Activated naive CD8-positive, alpha-beta T cell (primary cell): ENCODE results near the gene SLC1A2.
"Not testable (repeated sequence)": the region's sequence is repeated elsewhere in the genome, so short reads cannot be mapped to it uniquely, and the experiment has no call there.

Experiments
- H3K27ac Mint-ChIP-seq: one replicate; pipeline ENCODE4 v1.8.0; 2021; ENCODE audit warnings: mixed read lengths
- H3K27me3 Mint-ChIP-seq: one replicate; pipeline ENCODE4 v1.8.0; 2021; ENCODE audit warnings: mixed read lengths
- H3K36me3 Mint-ChIP-seq: one replicate; pipeline ENCODE4 v1.8.0; 2021; ENCODE audit warnings: mixed read lengths
- H3K4me1 Mint-ChIP-seq: one replicate; pipeline ENCODE4 v1.8.0; 2021; ENCODE audit warnings: low read depth, mixed read lengths
- H3K4me3 Mint-ChIP-seq: one replicate; pipeline ENCODE4 v1.8.0; 2021; ENCODE audit warnings: mild to moderate bottlenecking, mixed read lengths
- H3K9me3 Mint-ChIP-seq: one replicate; pipeline ENCODE4 v1.8.0; 2021; ENCODE audit warnings: low read depth, mixed read lengths

Gene SLC1A2

GRCh38 chr11:35235157-35235468 is 184.2 kb downstream of the SLC1A2 start:
- peaks cover 24% of the 10 kb centered on the region for H3K9me3 Mint-ChIP-seq
- no peaks in the 10 kb centered on the region for H3K27me3 Mint-ChIP-seq
- H3K27ac Mint-ChIP-seq, result peak overlapping the region; percentile 37
- no peak overlapping the region for H3K4me3 Mint-ChIP-seq
- peaks cover 68% of the 10 kb centered on the region for H3K4me1 Mint-ChIP-seq
- H3K36me3 Mint-ChIP-seq, result peaks cover 32% of the 10 kb centered on the region

DNA sequence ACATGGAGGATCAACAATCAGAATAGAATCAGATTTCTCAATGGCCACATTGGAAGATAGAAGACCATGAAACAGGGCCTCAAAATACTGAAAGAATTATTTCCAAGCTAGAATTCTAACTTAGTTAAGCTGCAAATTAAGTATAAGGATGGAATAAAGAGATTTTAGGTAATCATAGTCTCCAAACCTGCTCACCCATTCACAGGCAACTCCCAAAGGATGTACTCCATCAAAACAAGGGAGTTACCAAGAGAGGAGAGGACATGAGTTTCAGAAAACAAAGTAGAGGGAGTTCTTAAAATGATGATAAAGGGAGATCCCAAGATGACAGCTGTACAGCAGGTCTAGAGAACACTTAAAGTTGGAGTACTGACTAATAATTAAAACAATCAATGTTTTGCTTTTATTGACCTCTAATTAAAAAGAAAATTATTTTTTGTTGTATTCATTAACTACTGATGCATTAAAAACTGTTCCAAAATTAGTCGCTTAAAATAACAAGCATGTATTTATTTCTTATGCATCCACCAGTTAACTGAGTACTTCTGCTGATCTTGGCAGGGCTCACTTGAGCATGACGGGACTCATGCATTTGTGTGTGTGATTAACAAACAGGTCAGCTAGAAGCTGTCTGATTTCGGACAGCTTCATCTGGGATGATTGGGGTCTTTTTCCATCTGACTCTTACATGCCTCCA is 184.8 kb downstream of the SLC1A2 start:
- H3K4me3 Mint-ChIP-seq, result no peak overlapping the region
- peaks cover 24% of the 10 kb centered on the region for H3K9me3 Mint-ChIP-seq
- H3K27ac Mint-ChIP-seq, result no peak overlapping the region
- peaks cover 66% of the 10 kb centered on the region for H3K4me1 Mint-ChIP-seq
- H3K27me3 Mint-ChIP-seq, result no peaks in the 10 kb centered on the region
- H3K36me3 Mint-ChIP-seq, result peaks cover 35% of the 10 kb centered on the region

DNA sequence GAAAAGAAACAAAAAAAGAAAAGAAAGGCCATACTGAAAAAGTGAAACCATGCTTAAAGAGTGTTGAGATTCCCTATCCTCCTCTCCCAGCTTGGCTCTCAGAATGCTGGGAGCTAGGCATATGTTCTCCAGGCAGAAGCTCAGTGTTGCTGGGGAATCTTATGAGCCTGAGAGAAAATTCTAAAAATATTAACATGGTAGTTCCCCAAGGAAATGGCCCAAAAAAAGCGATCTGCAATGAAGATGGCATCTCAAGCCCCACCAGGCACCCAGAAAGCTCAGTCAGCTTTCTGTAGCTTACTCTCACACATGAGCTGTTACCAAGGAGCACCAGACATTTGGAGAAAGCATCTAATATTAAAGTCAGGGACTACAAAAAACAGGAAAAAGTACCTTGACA is 185.8 kb downstream of the SLC1A2 start:
- H3K36me3 Mint-ChIP-seq, result peaks cover 43% of the 10 kb centered on the region
- H3K27me3 Mint-ChIP-seq, result no peaks in the 10 kb centered on the region
- peaks cover 24% of the 10 kb centered on the region for H3K9me3 Mint-ChIP-seq
- H3K4me1 Mint-ChIP-seq, result peaks cover 61% of the 10 kb centered on the region
- no peak overlapping the region for H3K4me3 Mint-ChIP-seq
- H3K27ac Mint-ChIP-seq, result no peak overlapping the region

DNA sequence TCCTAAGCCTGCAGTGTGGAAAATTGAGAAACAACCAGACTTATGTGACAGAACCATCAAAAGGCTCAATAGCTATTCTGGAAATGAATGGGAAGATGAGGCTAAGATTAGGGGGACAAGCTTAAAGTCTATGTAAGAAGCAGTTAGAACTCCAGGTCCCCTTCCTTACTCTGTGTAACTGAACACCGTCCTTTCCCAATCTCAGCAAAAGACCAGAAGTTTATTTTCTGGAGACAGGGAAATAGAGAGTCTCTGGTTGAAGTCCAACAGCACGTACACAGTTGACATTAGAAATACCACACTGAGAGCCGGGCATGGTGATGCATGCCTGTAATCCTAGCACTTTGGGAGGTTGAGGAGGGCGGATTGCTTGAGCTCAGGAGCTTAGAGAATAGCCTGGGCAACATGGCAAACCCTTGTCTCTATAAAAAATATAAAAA is 186.4 kb downstream of the SLC1A2 start:
- Mint-ChIP-seq H3K27me3 (no peaks in the 10 kb centered on the region), H3K4me1 (peaks cover 58% of the 10 kb centered on the region), H3K27ac (peak overlapping the region; percentile 30), H3K9me3 (peaks cover 24% of the 10 kb centered on the region), H3K4me3 (no peak overlapping the region), H3K36me3 (peaks cover 48% of the 10 kb centered on the region)

GRCh38 chr11:35231076-35231860 is 188.1 kb downstream of the SLC1A2 start:
- H3K36me3 Mint-ChIP-seq, result peaks cover 53% of the 10 kb centered on the region
- no peak overlapping the region for H3K4me3 Mint-ChIP-seq
- H3K27me3 Mint-ChIP-seq, result no peaks in the 10 kb centered on the region
- H3K27ac Mint-ChIP-seq, result peak overlapping the region; percentile 41
- peaks cover 24% of the 10 kb centered on the region for H3K9me3 Mint-ChIP-seq
- peaks cover 47% of the 10 kb centered on the region for H3K4me1 Mint-ChIP-seq

DNA sequence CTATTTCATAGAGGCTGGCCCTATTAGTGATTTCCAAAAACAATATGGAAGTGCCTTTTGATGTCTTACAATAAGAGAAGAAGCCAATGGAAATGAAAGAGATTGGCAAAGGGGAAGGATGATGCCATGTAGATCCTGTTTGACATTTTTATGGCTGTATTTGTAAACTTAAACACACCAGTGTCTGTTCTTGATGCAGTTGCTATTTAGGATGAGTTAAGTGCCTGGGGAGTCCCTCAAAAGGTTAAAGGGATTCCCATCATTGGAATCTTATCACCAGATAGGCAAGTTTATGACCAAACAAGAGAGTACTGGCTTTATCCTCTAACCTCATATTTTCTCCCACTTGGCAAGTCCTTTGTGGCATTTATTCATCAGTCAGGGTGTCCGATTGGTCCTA is 189.0 kb downstream of the SLC1A2 start:
- Mint-ChIP-seq H3K4me1 (peaks cover 41% of the 10 kb centered on the region), H3K9me3 (peaks cover 18% of the 10 kb centered on the region), H3K36me3 (peaks cover 57% of the 10 kb centered on the region), H3K4me3 (no peak overlapping the region), H3K27me3 (no peaks in the 10 kb centered on the region), H3K27ac (no peak overlapping the region)

- Mint-ChIP-seq H3K4me1 (peaks cover 31% of the 10 kb centered on the region), H3K4me3 (no peak overlapping the region), H3K36me3 (peaks cover 61% of the 10 kb centered on the region), H3K27ac (peak overlapping the region; percentile 73), H3K27me3 (no peaks in the 10 kb centered on the region), H3K9me3 (peaks cover 7% of the 10 kb centered on the region)
Measured at GRCh38 chr11:35228328-35228725, 191.0 kb downstream of the SLC1A2 start.

DNA sequence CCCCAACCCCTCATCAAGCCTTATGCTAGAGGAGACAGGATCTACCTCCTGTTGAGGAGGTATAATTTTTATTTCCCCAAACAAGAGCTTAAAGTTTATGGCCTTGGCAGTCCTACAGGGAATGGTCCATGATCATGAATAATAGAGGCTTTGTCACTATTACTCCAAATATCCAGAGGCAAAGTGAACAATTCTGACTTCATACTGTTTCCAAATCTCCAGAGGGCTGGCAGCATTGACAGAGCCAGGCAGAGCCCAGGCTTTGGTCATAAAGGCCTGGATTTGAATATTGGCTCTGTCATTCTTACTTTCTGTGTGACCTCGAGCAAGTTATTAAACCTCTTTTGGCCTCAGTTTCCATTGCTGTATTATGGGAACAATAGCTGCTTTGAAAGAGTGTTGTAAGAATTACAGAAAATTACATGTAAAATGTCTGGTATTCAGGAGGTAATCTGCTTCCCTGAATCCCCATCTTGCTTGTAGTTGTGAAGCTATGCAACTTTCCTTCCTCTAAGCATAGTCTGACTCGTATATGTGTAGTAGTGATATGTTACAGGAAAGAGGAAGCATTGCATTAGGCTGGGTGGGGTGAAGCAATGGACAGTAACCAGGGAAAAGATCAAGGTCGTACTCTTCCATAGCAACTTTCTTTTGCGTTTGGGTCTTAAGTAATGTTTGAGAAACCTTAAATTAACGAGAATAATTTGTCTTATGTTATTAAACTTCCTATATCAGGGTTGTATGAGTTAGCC is 191.6 kb downstream of the SLC1A2 start:
- peaks cover 28% of the 10 kb centered on the region for H3K4me1 Mint-ChIP-seq
- H3K4me3 Mint-ChIP-seq, result no peak overlapping the region
- H3K9me3 Mint-ChIP-seq, result peaks cover 5% of the 10 kb centered on the region
- no peaks in the 10 kb centered on the region for H3K27me3 Mint-ChIP-seq
- peak overlapping the region; percentile 73 for H3K27ac Mint-ChIP-seq
- peaks cover 60% of the 10 kb centered on the region for H3K36me3 Mint-ChIP-seq

GRCh38 chr11:35226756-35227155 is 192.6 kb downstream of the SLC1A2 start:
- H3K9me3 Mint-ChIP-seq, H3K4me3 Mint-ChIP-seq, H3K27me3 Mint-ChIP-seq: not testable (repeated sequence)
- peak overlapping the region; percentile 61 for H3K27ac Mint-ChIP-seq
- peaks cover 53% of the 10 kb centered on the region for H3K36me3 Mint-ChIP-seq
- H3K4me1 Mint-ChIP-seq, result peaks cover 22% of the 10 kb centered on the region

DNA sequence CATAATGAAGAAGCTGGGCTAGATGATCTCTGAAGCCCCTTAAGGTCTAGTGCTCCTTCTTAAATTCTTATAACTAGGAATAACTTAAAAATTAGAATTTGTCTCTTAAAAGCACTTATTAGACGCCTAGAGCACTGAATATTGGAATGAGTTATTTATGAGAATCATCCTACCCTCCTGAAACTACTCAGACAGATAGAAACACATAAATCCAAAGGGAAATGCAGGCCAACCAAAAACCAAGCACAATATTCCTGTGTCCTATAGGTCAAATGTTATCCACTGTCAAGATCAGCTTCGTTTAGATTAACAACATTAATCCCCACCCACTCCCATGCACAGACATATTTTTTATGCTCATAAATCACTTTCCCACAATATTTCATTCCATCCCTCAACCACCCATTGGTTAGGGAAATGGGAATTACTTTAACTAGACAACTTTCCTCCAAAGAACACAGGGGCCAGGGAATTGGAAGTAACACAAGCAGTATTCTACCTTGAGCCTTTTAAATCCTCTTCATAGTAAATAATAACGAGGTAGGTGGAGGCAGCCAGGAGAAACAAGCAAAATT is 193.3 kb downstream of the SLC1A2 start:
- Mint-ChIP-seq H3K9me3 (no peaks in the 10 kb centered on the region), H3K36me3 (peaks cover 48% of the 10 kb centered on the region)

DNA sequence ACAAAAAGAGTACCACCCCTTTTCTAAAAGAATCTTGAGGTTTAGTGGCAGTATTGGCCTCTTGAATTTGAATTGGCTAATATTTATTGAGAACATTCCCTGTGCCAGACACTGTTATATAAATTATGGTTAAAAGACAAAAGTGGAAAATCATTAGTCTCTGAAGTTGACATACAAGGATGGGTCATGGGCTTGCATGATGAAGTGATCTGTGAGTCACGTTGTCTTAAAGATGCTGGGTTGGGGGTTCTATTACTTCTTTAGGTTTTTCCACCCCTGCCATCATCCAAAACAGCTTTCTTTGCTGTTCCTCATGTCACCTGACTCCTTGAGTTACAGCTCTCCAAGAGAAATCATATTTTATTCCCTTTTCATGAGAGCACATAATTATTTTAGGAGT is 195.4 kb downstream of the SLC1A2 start:
- Mint-ChIP-seq H3K27me3 (no peaks in the 10 kb centered on the region), H3K27ac (peak overlapping the region; percentile 41), H3K9me3 (no peaks in the 10 kb centered on the region), H3K4me1 (peaks cover 21% of the 10 kb centered on the region), H3K36me3 (peaks cover 37% of the 10 kb centered on the region), H3K4me3 (no peak overlapping the region)

More for the DNA sequence above, 193.3 kb downstream of the SLC1A2 start:
- no peak overlapping the region for H3K4me3 Mint-ChIP-seq
- H3K4me1 Mint-ChIP-seq, result peaks cover 21% of the 10 kb centered on the region
- H3K27ac Mint-ChIP-seq, result peak overlapping the region; percentile 61
- no peaks in the 10 kb centered on the region for H3K27me3 Mint-ChIP-seq

- Mint-ChIP-seq H3K4me3 (no peak overlapping the region), H3K36me3 (peaks cover 38% of the 10 kb centered on the region)
Measured at GRCh38 chr11:35223371-35223796, 196.0 kb downstream of the SLC1A2 start.

DNA sequence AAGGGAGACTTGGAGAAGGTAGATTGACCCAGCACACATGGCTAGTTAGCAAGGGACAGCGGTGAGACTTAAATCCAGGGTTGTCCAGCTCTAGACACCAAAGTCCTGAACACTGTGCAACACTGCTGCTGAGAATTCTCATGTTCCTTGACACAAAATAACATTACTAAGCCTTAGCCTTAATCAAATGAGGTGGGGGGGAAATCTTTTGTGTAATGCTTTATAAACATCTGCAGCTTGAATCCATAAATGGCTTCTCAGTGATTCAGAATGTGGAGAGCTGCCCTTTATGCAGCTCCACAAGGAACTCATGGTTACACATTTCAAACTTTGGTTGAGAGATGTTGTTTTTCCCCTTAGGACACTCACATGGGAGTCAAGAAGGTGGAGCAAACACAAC is 200.4 kb downstream of the SLC1A2 start:
- Mint-ChIP-seq H3K36me3 (peaks cover 43% of the 10 kb centered on the region), H3K4me1 (peaks cover 45% of the 10 kb centered on the region), H3K9me3 (no peaks in the 10 kb centered on the region), H3K27me3 (no peaks in the 10 kb centered on the region), H3K4me3 (no peak overlapping the region), H3K27ac (peak overlapping the region; percentile 75)

More at GRCh38 chr11:35223371-35223796, 196.0 kb downstream of the SLC1A2 start:
- no peaks in the 10 kb centered on the region for H3K27me3 Mint-ChIP-seq
- no peaks in the 10 kb centered on the region for H3K9me3 Mint-ChIP-seq
- peaks cover 23% of the 10 kb centered on the region for H3K4me1 Mint-ChIP-seq
- no peak overlapping the region for H3K27ac Mint-ChIP-seq

GRCh38 chr11:35216962-35217678 is 202.2 kb downstream of the SLC1A2 start:
- Mint-ChIP-seq H3K9me3 (no peaks in the 10 kb centered on the region), H3K4me3 (peak overlapping the region; percentile 54), H3K27ac (peak overlapping the region; percentile 91), H3K36me3 (peaks cover 43% of the 10 kb centered on the region), H3K27me3 (no peaks in the 10 kb centered on the region), H3K4me1 (peaks cover 56% of the 10 kb centered on the region)
